NCI-H2081 (cell line): ENCODE data around the gene FADS1.
A peak's percentile ranks its signal among the peaks of the same experiment; 100 is the strongest.

Experiments used
- DNase-seq, 2 experiments: peaks; one replicate each; lab custom pipeline; 2025; lab: John Stamatoyannopoulos, UW

The FADS1 gene

DNA sequence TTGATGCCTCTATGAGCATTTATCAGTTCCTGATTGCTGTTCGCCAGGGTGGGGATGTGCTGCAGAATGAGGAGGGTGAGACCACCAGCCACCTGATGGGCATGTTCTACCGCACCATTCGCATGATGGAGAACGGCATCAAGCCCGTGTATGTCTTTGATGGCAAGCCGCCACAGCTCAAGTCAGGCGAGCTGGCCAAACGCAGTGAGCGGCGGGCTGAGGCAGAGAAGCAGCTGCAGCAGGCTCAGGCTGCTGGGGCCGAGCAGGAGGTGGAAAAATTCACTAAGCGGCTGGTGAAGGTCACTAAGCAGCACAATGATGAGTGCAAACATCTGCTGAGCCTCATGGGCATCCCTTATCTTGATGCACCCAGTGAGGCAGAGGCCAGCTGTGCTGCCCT, 21.3 kb downstream of the FADS1 start:
- DNase-seq: no peak

DNA sequence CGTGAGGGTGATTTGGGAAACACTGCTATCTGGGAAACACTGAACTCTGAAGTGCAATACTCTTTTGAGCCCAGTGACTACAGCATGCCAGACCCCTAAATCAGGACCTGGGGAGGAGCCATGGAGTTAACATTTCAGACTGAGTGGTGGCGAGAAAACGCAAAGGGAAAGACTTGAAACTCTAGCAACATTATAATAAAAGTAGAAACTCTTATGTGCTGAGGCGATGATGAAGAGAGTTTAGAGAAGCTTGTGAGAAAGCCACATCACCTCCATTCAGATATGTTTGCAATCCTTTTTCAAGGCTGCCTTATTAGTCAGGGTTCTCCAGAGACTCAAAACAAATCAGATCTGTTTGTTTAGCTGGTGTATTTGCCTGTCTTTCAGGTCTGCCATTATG, 22.2 kb downstream of the FADS1 start:
- no peak for DNase-seq

DNA sequence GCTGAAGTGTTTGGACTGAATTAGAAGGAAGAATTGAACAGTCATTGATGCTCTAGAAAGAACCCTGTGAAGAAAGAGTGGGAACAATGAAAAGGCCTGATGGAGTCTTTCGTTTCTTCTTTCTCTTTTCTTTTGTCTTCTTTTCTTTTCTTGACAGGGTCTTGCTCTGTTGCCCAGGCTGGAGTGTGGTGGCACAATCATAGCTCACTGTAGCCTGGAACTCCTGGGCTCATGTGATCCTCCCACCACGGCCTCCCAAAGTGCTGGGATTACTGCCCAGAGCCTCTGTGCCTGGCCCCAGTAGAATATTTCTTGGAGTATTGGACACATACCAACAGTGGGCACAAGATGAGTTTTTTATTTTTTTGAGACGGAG, 23.0 kb downstream of the FADS1 start:
- peak in 1 of 2 experiments; percentile 1 for DNase-seq

DNA sequence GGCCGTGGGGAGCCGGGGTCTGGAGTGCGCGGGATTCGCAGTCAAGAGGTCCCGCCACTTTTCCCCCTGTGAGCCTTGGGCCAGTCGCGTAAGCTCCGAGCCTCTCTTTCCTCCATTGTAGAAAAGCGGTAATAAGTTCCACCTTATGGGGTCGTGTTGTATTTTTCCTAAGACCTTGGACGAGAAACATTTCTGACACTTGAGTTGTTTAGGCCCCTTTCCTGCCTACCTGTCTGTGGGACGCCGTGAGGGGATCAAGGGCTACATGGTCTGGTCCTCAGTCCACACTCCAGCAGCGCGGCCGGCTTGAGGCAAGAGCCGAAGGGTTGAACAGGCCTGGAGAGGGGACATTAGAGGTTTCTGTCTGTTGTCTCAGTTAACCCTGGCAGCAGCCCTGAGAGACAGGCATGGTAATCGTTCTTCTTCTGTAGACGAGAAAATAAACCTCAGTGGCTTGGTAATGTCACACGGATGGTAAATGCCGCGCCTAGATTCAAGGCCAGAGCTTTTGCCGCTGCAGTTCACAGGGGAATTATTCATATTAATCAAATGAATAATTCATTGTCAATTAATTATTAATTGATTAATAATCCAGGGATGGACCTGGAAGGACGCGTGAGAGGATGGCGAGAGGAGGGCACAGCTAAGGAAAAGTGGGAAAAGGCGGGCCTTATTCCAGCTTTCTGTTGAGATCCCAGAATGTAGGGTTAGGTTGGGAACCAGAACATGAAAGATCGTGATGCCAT, 23.5 kb downstream of the FADS1 start:
- peak in 1 of 2 experiments; percentile 31 for DNase-seq

DNA sequence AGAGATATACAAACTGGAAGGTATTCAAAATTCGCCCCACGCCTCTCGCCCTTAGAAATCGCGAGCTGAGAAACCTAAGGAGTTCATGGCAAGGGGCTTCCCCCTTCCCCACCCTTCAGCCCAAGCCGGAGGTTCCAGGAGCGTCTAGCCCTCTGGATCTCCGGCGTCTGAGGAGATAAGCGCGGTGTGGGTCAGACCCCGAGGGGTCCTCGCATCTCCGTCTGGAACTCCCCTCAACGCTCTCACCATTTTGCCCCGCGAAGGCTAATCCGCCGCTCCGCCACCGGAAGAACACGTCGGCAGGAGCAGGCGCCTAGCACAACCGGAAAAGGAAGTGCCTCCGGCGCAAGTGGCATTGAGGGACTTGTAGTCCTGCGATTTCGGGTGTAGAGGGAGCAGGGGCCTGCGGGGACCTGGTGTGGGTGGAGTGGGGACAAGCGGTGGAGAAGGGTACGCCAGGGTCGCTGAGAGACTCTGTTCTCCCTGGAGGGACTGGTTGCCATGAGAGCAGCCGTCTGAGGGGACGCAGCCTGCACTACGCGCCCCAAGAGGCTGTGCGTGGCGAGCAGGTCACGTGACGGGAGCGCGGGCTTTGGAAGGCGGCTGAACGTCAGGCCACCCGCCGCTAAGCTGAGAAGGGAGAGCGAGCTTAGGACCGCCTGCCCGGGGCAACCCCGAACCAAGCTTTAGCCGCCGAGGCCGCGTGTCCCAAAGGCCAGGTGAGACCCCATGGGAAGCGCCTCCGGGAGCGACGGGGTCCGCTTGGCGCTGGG, 24.3 kb downstream of the FADS1 start, which contains the start of the genes FEN1 and TMEM258:
FEN1 (plus strand) TSS at position 602 of the 773 bp plus-strand sequence. CDS start 2,451 bp downstream, outside the sequence.
TMEM258 (minus strand) TSS at position 290 of the 773 bp plus-strand sequence; CDS start at position 249, 41 bp downstream.
- peak; percentile 85 to 93 for DNase-seq

DNA sequence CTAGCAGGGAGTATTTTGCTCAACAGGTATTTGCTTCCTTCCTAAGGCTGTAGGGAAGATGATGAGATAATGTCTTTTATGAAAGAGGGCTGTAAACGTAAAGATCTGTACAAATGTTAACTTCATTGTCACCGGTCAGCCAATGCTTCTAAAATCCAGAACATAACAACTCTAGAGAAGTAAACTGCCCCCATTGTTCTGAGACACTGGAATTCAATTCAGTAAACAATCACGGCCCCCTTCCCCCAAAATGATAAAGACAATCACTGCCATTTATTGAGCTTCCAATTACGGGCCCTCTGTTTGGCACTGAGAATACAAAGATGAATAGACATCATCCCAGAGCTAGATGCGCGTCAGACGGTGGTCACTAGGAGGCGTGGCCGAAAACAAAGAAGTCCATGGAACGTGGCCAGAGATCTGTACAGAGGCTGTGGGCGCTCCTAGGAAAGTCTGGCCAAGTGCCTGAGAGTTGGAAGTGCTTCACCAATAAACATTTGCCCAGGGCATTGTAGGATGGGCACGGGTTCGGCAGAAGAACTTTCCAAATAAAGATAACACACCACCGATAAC, 25.0 kb downstream of the FADS1 start:
- DNase-seq: peak; percentile 66 to 70

DNA sequence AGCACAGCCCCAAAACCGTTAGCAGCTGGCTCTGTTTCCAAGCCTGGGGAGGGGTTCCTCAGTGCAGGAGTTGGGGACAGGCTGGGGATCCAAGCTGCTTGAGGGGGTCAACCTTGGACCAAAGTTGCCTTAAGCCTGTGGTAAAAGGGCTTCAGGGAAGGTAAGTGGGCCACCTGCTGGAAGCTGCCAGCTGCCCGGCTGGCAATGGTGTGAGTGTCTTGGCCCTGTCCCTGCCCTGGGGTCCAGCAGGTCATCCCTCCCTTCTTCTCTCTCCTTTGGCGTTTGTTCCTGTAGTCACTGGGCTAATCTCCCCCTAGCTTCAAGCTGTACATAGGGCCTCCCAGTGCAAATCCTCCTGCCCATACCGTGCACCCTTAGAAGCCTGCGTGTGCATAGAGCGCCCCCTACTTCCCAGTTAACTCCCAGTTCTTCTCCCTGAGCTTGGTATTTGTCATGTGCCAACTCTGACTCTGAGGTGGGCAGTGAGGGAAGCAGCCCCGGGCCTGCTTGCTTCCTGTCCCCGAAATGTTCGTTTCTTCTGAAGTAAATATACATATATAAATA, 28.8 kb downstream of the FADS1 start:
- DNase-seq: peak; percentile 10 to 11

DNA sequence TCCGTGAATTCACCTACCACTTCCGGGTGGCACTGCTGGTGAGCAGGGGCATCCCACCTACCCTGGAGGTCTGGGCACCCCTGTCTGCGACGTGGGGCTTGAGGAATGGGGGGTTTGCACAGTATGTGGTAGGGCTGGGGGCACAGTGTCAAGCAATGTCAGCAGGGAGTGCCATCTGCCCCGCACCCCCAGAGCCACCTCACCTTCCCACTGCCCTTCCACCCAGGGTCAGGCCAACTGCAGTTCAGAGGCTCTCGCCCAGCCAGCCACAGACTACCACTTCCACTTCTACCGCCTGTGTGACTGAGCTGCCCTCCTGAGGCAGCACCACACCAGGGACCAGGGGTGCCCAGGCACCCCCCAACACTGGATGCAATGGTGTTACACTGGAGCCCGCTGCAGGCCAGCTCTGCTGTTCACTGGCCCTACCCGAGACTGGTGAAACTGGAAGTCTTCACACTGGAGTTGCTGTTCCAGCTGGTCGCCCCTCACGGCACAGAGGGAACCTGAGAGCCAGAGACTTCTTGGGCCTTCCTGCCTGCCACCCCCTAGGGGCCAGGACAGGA, 30.9 kb downstream of the FADS1 start:
- DNase-seq: no peak

DNA sequence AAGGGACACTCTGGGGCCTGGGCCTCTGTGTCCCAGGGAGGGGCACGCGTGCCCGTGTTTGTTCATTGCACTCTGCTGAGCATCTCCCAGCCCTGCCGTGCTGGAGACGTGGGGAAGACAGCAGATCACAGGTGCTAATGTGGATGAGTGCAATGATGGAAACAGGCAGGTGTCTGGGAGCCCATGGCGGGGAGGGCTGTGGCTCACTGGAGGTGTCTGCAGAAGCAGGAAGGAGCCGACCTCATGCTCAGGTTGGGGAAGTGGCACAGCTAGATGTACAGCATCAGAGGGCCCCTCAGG, 32.3 kb downstream of the FADS1 start:
- no peak for DNase-seq

DNA sequence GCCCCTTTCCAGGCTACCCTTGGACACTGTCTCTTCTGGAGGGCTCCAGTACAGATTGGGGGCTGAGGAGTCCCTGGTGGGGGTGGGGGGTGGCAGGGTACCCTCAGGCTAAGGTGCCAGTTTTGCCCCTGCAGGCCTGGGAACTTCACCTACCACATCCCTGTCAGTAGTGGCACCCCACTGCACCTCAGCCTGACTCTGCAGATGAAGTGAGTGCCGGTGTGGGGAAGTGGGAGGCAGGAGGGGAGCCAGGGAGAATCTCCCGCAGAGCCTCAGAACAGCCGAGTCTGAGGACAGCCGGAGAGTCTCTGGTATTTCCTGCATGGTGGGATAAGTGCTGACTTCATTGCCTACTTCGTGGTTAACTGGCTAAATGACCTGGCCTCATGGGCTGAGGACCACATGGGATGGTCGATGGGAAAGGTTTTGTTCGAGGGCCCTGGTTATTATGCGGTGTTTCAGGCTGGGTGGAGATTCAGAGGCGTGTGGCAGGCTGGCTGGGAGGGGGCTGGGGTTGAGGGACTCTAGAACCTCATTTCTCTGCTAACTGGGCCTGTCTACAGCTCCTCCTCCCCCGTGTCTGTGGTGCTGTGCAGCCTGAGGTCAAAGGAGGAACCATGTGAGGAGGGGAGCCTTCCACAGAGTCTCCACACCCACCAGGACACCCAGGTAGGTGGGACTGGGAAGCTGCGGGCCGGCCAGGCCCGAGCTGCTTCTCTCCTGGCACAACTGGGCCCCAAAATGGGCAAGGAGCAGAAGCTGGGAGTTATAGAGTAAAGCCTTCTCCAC, 32.9 kb downstream of the FADS1 start:
- no peak for DNase-seq

DNA sequence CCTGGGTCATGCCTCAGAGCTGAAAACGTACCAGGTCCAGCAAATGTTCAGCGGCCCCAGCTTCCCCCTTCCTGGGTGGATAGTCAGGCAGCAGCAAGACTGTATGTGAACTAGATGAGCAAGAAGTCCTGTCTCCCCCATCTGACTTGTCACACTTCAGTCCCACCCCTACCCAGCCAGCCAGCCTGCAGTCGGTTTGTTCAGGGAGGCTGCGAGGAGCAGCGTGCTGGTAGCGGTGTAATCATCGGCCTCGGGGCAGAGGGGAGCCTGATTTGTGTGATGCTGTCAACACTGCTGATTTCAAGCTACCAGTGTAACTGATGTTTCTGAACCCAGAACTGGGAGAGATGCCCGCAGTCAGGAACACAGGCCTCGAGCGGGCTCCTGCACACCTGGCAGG, 34.0 kb downstream of the FADS1 start:
- DNase-seq: no peak

DNA sequence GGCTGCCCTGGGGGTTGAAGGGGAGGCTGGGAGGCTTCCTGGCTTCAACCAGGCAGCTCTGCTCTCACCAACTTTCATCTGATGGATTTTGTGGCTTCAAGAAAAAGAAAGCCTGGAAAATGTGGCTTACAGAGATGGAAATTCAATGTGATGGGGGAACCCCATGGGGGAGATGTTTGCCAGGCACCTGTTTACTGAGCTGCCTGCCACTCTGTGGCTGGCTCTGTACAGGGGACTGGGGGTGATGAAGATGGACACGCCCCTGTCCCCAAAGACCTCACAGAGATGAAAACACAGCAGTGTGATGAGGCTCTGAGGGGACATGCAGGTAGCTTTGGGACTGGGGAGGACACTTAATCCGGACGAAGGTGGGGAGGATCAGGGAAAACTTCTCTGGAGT, 34.5 kb downstream of the FADS1 start:
- DNase-seq: no peak

DNA sequence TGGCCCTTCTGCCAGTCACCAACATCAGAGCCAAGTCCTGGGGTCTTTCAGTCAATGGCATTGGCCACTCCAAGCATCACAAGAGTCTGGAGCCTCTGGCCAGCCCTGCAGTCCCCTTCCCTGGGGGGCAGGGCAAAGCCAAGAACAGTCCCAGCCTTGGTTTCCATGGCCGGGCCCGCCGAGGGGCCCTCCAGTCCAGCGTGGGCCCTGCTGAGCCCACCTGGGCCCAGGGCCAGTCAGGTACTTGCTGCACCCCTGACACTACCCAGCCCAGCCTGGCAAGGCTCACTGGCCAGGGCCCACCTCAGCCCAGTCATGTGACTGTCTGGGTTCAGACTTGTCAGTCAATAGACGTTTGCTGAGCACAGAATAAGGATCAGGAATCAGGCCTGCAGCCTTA, 35.2 kb downstream of the FADS1 start:
- DNase-seq: no peak

DNA sequence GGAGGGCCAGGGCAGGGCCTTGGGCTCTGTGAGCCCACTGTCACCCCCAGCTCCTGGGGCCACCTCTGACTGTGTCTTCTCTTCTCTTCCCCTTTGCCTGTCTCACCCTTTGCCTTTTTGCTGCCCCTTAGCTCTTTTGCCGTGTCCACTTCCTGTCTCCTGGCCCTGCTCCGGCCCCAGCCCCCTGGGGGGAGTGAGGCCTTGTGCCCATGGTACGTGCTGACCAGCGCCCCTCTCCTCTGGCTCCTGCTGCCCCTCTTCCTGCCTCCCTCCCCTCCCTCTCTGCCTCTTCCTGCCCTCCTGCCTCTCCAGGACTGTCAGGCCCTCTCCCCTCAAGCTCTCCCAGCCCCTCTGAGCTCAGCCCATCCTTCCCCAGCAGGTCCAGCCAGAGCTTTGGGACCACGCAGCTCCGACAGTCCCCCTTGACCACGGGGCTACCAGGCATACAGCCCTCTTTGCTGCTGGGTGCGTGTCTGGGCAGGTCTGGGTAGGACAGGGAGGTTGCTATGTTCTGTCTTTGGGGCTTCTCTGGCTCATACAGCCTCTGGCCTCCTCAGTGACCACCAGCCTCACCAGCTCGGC, 36.1 kb downstream of the FADS1 start:
- DNase-seq: no peak

DNA sequence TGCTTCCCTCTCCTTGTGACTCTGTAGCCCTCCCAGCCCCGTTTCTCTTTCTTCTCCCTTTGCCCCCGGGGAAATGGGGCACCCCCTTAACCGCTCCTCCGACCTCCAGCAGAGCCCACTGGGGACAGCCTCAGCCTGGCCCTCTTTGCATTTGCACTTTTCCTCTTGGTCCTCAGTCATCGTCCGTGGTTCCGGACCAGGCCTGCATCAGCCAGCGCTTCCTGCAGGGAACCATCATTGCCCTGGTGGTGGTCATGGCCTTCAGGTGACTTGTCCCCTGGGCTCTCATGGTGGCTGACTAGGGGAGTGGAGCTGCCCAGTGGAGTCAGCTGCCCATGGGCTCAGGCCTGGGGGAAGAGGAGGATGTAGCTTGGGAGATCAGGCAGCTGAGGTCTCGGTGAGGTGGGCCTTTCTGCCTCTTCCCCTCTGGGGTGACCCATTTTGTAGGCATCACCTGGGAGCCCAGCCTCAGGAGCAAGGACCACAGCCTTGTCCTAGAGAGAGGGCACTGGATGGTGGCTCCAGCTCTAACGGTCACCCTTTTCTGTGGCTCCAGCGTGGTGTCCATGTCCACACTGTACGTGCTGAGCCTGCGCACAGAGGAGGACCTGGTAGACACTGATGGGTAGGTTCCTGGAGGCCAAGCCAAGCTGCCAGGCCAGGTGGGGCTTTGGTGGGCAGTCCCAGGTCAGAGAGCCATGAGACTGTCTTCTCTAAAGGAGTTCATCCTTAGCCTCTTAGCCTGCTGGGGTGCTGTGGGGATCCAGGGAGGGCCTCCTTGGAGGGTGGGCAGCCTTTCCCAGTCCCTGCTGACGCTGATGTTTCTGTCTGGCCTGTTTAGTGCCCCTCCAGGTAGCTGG, 36.9 kb downstream of the FADS1 start:
- DNase-seq: no peak

DNA sequence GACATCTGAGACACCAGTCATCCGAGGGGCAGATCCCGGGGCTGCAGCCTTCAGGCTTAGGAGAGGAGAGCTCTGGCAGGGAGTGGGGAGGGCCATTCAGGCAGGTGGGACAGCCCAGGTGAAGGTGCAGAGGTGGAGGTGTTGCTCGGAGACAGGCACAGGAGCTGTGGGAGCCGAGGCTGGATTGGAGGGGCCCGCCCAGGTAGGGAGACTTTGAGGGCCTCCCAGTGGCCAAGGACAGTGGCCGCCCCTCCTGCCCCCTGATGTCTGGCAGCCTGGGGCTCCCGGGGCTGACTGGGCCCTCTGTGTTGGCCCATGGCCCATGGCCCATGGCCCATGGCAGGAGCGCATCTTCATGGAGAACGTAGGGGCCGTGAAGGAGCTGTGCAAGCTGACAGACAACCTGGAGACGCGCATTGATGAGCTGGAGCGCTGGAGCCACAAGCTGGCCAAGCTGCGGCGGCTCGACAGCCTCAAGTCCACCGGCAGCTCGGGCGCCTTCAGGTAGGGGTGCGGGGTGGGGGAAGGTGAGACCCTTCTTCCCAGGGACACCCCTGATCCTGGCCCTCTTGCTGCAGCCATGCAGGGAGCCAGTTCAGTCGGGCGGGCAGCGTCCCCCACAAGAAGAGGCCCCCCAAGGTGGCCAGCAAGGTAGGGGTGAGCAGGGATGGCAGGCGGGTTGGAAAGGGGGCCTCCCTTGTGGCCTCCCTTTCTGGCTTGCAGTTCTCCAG, 37.7 kb downstream of the FADS1 start:
- no peak for DNase-seq

DNA sequence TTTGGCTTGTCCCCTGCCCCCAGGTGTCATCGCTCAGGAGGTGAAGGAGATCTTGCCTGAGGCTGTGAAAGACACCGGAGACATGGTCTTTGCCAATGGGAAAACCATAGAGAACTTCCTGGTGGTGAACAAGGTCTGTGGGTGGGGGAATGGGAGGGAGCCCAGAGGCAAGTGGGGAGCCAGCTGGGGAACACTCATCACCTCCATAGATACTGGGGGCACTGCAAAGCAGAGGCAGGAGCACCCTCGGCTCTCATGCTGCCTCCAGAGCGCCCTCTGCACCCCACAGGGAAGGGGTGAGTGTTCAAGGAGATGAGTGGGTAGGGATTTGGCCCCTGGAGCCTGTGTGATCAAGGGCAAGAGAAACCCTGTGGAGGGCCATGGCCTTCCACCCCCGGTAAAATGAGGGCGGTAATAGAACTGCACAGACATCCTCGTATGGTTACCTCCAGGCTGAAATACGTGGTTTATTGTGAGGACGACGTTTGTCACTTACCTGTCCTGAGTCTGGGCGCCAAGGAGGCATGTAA, 38.4 kb downstream of the FADS1 start:
- no peak for DNase-seq

DNA sequence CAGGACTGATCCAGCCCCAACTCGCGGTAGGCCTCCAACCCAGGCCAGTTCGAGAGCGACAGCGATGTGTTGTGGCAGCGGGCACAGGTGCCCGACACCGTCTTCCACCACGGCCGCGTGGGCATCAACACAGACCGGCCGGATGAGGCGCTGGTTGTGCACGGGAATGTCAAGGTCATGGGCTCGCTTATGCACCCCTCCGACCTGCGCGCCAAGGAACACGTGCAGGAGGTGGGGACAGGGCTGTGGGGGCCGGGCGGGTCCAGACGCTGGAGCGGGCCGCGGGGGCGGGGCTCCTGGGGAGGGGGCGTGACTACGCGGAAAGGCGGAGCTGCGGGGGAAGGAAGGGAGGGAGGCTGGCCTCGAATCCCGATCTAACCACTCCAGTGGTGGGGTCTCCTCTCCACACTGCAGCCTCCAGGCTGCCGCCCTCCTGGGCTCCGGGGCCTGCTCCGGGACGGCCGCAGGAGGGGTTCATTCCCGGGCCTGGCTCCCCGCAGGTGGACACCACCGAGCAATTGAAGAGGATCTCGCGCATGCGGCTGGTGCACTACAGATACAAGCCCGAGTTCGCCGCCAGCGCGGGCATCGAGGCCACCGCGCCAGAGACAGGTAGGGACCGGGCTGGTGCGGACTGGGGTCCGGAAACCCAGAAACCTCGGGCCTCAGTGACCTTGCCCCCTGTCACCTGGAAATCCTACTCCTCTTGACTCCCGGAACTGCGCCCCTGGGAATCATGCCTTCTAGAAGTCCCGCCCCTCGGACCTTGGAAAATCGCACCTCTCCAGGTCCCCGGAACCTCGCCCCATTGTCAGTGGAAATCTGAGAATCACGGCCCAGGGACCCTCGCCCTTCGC, 39.3 kb downstream of the FADS1 start:
- no peak for DNase-seq
